BE2C (cell line): ENCODE results near the gene MYOG.

Source experiments
- DNase-seq: peaks from one replicate; pipeline ENCODE4 v3.0.0-alpha.2; 2020
- H3K27me3 ChIP-seq: fragments of 250-450 bp; sonication (Bioruptor Pico); 2 replicates; pipeline ENCODE4 v1.5.1; 2020; ENCODE audit warnings: mild to moderate bottlenecking
- H3K36me3 ChIP-seq: fragments of 250-450 bp; sonication (Bioruptor Pico); 2 replicates; pipeline ENCODE4 v1.5.1; 2020; ENCODE audit warnings: mild to moderate bottlenecking
- H3K4me1 ChIP-seq: fragments of 250-450 bp; sonication (Bioruptor Pico); 2 replicates; pipeline ENCODE4 v1.5.1; 2020
- H3K4me3 ChIP-seq: 2 replicates; pipeline ENCODE4 v1.5.1; 2011; ENCODE audit warnings: low read depth, low read length
- H3K9me3 ChIP-seq: fragments of 250-450 bp; sonication (Bioruptor Pico); 2 replicates; pipeline ENCODE4 v1.5.1; 2020
- CTCF ChIP-seq: IDR thresholded peaks from 2 replicates; pipeline ENCODE4 v1.5.1; 2012; ENCODE audit warnings: mild to moderate bottlenecking, low read depth, low read length

The MYOG gene

GRCh38 chr1:203037509-203038190 lies 48.2 kb downstream of the MYOG start:
- peaks cover 16% of the 10 kb centered on the region for H3K4me1 ChIP-seq
- H3K36me3 ChIP-seq = no peaks in the 10 kb centered on the region
- no peaks in the 10 kb centered on the region for H3K9me3 ChIP-seq
- no peak for DNase-seq
- no peaks in the 10 kb centered on the region for H3K27me3 ChIP-seq
- TF ChIP-seq CTCF = no peak
- H3K4me3 ChIP-seq = no peak overlapping the region

- Histone ChIP-seq H3K27me3 (no peaks in the 10 kb centered on the region), H3K9me3 (no peaks in the 10 kb centered on the region), H3K4me3 (no peak overlapping the region), H3K4me1 (peaks cover 16% of the 10 kb centered on the region), H3K36me3 (no peaks in the 10 kb centered on the region)
- peak; percentile 55 for DNase-seq
- TF ChIP-seq CTCF = no peak
Observed at GRCh38 chr1:203036537-203036936, 49.3 kb downstream of the MYOG start.

- H3K36me3 ChIP-seq = no peaks in the 10 kb centered on the region
- DNase-seq = no peak
- no peaks in the 10 kb centered on the region for H3K27me3 ChIP-seq
- peaks cover 16% of the 10 kb centered on the region for H3K4me1 ChIP-seq
- TF ChIP-seq CTCF = no peak
- H3K9me3 ChIP-seq = no peaks in the 10 kb centered on the region
- no peak overlapping the region for H3K4me3 ChIP-seq
Observed at GRCh38 chr1:203036135-203036534, 49.7 kb downstream of the MYOG start.

GRCh38 chr1:203035111-203036000 lies 50.5 kb downstream of the MYOG start:
- no peak for TF ChIP-seq CTCF
- Histone ChIP-seq H3K36me3 (no peaks in the 10 kb centered on the region), H3K4me1 (peaks cover 10% of the 10 kb centered on the region), H3K4me3 (no peak overlapping the region), H3K27me3 (no peaks in the 10 kb centered on the region), H3K9me3 (no peaks in the 10 kb centered on the region)
- no peak for DNase-seq

- Histone ChIP-seq H3K36me3 (no peaks in the 10 kb centered on the region), H3K4me3 (no peak overlapping the region), H3K4me1 (peaks cover 4% of the 10 kb centered on the region), H3K27me3 (no peaks in the 10 kb centered on the region), H3K9me3 (no peaks in the 10 kb centered on the region)
- no peak for DNase-seq
- no peak for TF ChIP-seq CTCF
Observed at GRCh38 chr1:203034422-203035110, 51.2 kb downstream of the MYOG start.
